ENCODE results near the gene CSMD2.
A peak's percentile ranks its signal among the peaks of the same experiment; 100 is the strongest.

CSMD2 gene

DNA sequence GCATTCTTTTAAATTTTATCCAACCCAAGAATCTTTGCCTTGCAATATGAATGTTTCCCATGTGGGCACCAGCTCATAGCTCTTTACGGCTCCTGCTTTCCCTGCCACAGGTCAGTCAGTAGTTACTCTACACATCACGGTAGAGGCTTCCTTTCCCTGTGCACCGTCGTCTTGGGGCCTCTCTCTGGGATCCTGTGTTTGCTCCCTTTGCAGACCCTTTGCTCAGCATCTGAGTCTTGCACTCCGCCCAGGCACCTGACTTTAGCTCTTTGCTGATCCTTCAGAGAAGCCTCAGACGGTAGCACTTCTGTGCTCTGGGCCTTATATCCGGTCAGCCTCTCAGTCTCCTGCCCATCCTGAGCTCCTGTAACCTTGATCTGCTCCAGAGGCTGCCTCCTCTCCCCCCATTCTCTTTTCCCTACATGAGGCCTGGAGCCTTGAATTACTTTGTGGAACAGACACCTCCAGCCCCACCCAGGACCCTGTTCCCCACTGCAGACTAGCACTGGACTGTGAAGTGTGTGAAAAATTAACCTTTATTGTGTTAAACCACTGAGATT, 484.7 kb downstream of the CSMD2 start:
- DNase-seq (ENCODE audit: low spot score) = no peak

DNA sequence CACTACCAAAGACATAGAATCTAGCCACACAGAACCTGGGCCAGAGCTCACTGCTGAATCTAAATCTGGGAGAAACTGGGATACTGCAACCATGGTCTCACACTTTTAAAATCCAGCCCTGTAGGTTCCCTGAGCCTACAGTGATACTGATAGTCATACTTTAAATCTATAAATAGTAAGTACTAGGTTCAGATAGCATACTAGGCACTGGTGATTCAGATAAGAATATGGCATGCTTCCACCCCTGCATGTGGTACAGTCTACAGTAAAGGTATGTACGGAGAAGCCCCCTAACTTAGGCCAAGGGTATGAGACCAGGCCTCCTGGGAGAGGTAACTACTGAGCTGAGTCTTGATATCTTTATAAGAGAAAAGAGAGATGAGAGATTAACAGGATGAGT, 494.5 kb downstream of the CSMD2 start:
- no peak for DNase-seq (ENCODE audit: low spot score)

DNA sequence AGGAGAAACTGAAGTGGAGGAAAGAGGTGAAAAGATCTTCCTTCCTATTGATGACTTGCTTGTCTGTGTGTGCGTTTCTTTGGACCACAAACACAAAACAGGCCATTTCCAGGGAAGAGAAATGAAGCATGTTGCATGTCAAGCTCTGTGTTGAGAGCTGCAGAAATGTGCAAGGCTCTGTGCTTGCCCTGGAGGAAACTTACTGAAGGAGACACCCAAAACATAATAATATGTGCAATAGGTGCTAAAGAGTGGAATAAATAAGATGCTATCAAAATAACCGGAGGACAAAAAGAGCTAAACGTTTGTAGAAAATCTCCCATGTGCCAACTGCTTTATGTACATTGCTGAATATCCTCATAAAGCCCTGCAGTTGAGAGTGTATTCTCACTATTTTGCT, 496.3 kb downstream of the CSMD2 start:
- no peak for DNase-seq (ENCODE audit: low spot score)

DNA sequence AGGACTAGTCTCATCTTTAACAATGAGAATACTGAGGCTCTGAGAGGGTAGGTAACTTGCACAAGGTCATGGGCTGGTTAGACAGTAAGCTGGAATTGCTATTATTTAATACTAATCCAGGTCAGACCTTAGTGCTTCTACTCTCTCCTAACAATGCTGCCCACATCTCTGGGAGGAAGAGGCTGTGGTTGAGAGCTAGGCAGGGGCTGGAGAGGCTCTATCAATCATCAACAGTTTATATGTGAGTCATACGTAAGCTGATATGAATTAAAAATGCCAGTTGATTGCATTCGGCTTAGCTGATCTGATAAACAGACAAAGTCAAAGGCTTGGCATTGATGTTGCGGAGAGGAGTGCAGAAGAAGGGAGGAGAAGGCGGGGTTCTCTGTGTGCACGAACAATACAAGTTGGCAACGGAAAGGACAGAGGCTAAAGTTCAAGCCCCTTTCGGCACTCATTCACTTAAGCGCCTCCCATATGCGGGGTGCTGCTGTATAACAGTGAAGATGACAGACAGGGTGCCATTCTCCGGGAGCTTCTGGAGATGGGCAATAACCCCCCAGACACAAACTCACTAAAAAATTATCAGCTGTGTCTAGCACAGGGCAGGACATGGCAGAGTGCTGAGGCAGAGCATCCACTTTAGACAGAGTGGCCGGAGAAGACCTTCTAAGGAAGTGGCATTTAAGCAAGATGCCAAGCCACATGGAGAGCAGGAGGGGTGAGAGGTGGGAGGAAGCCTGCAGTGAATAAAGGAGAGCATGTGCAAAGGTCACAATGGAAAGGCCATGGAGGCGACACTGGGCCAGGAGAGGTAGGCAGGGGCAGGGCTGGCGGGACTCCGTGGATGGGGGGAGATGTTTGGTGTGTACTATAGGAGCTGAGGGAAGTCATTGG, 497.4 kb downstream of the CSMD2 start:
- no peak for DNase-seq (ENCODE audit: low spot score)

DNA sequence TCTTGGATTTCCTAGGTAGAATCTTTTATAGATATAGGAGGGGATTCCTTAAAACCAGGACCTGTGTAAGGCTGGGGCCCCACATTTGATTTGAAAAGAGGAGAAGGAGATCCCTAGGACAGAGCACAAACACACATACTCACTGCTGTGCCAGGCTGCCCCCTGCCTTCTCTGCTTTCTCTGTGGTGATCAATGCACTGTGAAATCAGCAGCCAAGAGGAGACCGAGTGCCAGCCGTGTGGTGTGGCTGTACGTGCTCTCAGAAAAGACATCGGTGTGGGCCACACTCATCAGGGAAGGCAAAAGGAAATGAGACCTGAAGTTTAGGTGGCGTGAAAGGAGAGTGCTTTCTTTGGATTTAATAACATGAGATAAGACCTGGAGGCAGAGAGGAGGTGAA, 498.4 kb downstream of the CSMD2 start:
- no peak for DNase-seq (ENCODE audit: low spot score)

DNA sequence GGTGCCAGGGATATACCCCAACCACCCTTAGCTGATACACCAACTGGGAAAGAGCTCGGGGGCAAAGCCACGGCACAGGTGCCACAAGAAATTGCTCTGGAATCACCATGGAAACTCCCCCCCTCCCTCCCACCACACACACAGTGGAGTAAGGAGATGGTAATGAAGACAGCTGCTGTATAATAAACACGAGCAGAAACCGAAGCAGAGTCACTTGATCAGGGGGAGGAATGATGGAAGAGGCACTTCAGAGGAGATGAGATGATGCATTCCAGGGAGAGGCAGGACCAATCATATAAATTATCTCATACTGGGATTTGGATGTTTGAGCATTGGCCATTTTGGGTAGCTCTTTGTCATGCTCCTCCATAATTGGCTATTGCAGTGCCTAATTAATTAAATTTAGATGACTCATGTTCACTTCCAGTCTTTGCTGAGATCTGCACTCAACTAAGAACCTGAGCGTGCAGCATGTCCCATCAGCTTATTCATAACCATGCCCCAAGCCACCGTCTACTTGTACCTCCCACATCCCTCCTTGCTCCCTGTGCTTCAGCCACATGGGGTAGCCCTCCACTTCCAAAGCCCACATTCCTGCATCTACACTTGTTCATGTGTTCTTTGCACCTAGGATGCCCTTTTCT, 503.1 kb downstream of the CSMD2 start:
- no peak for DNase-seq (ENCODE audit: low spot score)

DNA sequence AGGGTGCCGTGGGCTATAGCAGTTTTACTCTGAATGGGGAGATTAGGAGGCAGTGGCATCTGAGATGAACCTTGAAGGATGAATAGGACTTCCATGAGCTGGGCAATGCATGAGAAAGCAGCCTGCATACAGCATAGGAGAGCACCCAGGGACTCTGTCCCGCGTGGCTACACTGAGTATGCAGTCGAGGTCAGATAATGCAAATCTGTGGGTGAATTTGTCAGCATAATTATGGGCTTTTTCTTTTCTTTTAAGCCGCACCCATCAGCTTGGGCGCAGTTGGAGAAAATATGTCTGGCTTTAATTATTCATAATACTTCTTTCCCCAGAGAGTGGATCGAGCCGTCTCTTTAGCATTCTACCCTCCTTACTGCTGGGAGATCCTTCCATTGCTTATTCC, 504.1 kb downstream of the CSMD2 start:
- no peak for DNase-seq (ENCODE audit: low spot score)

DNA sequence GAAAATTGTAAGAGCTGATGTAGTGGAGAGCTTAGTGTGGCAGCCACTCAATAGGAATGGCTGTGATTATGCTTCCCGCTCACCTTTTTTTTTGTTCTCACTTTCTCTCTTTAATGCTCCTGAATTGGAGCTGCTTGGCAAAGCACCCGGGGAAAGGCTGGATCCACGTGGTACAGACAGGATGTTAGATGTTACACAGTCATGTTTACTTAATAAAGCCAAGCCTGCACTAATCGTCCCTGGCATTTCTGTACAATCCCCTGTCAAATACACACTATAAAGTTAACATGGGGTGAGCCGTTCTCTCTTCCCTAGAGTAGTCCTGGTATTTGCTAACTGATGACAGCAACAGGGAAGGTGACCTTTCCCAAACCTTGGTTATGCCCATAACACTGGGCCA, 504.8 kb downstream of the CSMD2 start:
- DNase-seq (ENCODE audit: low spot score) = no peak

DNA sequence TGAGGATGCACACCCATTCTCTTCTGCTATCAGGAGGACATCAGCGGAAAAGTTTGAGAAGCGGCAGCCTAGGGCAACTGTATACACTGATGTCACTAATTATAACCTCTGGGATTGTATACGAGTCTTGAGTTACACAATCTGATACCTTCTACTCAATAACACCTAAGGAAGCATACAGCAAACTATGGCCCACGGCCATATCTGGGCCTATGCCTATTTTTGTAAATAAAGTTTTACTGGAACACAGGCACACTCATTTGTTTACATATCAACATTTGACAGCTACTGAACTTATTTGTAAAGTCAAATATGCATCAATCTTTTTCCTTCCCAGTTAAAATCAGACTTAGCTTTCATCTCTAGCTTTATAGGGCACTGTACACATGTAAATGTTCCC, 505.4 kb downstream of the CSMD2 start:
- no peak for DNase-seq (ENCODE audit: low spot score)

DNA sequence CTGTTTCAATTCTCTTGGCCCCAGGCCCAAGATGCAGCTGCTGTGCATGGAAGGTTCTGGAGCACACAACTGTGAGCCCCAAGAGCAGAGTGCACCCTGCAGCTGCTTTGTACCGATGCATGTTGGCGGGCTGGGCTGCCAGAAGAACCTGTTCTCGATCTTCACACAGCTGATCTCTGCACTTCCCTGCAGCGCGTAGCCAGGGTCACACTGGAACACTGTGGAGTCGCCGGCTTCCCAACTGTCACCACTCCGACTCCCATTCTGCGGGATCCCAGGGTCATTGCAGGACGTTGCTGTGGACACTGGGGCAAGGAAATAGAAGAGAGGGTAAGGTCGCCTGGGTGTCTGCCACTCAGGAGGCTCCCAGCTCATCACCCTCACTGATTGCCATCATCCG, 507.2 kb downstream of the CSMD2 start:
- no peak for DNase-seq (ENCODE audit: low spot score)

DNA sequence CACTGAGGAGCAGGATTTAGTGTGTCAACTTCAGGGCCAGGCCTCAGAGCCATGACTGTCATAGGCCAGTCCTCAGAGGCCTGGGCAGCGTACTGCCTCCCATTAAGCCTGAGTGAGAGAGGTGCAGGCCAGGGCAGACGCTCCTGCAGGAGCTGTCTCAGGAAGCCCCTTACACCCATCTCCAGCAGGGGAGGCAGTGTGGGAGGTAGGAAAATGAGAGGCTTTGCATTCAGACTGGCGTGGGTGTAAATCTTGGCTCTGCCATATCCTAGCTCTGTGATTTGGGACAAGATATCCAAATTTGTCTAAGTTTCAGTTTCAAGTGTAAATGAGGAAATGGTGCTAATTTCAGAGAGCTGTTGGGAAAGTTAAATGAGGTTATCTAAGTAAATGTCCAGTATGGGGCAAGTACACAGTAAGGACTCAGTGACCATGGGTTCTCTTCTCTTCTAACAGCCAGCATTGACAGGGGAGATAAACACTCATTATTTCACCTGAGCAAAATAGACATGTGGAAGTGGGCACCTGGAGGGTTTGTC, 508.5 kb downstream of the CSMD2 start:
- DNase-seq (ENCODE audit: low spot score) = no peak

DNA sequence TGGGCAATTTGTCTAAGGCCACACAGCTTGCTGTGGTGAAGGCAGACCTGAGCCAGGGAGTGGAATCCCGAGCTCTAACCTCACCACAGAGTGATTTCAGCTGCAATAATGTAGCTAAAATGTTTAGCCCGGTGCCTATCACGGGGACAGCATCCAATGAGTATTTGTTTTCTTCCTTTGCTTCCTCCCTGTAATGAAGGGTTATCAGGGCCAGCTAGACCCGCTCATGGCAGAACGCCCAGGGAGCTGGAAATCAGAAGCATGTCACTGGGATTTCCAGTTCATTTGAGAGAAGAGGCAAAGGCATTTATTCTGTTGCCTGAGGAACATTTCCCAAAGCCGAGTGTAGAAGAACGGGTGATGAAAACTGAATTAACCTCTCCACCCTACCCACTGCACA, 509.5 kb downstream of the CSMD2 start:
- no peak for DNase-seq (ENCODE audit: low spot score)

DNA sequence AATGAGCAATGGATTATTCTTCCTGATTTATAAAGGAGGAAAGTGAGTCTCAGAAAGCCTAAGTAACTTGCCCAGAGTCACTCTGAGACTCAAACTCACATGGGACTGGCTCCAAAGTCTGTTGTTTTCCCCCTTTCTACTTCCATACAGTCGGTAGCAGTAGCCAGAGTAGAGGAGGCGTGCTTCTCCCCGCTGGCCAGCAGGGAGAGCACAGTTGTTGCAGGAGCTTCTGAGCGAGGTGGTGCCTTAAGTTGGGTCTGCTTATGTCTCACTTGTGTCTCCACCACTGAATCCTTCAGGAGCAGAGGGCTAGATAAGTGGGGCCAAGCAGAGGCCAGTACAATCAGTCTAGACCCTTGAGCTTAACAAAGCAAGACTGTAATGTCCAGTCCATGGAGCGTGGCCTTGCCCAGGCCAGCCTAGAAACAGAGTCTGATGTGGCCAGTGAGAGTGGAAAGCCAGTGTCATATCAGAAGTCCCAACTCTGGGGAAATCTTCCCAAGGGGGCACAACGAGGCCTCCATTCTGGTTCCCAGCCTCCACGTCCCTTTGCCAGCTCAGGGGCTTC, 510.7 kb downstream of the CSMD2 start:
- DNase-seq (ENCODE audit: low spot score) = peak; percentile 58

DNA sequence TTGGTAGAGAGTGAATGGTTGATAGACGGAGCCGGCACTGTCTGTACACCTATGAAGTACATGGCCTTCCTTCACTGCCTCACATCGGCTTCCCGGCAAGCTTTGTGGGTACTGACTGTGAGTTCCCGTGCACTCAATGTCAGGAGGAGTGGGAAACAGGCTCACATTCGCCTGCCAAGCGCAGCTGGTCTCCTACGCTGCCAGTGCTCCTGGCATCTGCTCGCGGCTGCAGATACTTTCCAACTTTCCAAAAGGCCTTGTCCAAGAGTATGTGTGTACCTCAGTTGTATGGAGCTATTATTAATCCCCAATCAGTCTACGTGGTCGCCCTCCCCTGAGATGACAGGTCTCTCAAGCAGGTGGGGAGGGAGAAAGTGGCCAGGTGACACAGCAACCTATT, 511.8 kb downstream of the CSMD2 start:
- no peak for DNase-seq (ENCODE audit: low spot score)

DNA sequence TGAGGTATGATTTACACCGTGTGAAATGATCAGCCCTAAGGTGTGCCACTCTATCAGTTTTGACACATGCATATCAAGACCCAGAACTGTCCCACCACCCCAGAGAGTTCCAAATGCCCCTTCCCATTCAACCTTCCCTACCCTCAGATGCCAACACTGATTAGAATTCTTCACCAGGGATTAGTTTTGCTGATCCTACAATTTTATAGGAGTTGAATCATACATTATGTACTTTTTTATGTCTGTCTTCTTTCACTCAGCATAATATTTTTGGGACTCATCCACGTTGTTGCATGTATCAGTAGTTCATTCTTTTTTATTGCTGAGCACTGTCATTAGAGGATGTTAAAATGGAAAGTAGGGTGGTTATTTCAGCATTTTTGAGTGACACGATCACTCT, 514.3 kb downstream of the CSMD2 start:
- DNase-seq (ENCODE audit: low spot score) = no peak

DNA sequence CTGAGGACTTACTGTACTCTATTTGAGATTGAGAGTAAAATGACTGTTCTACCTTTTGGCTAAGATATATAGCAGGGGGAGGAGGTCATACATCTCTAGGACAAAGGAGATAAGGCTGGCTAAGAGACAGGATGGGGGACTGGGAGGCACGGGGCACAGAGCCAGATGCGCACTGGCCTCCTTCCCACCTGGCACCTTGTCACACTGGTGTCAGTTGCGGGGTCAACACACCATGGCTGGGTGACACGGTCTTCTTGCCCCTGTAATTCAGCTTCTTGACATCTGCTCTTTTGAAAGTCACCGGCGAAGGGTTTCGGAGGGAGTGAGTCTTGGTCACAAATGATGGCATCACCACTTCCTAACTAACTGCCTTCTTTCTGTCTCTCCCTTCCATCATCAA, 515.3 kb downstream of the CSMD2 start:
- DNase-seq (ENCODE audit: low spot score) = no peak

DNA sequence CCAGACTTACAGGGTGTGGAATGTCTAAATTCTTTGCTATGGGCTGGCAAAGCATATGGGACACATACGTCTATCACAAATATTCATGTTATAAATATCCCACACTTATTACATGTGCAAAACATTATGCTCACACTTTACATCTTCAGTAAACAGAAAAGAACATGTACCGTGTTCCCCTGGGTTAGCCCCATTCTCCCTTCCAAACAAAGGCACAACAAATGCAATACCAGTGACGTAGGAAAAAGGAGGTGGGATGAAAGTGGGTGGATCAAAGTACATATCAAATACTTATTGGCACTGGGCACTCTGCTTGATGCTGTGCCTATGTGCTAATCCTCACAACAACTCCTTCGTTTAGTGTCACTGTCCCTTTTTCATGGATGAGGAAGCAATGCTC, 521.8 kb downstream of the CSMD2 start:
- no peak for DNase-seq (ENCODE audit: low spot score)

DNA sequence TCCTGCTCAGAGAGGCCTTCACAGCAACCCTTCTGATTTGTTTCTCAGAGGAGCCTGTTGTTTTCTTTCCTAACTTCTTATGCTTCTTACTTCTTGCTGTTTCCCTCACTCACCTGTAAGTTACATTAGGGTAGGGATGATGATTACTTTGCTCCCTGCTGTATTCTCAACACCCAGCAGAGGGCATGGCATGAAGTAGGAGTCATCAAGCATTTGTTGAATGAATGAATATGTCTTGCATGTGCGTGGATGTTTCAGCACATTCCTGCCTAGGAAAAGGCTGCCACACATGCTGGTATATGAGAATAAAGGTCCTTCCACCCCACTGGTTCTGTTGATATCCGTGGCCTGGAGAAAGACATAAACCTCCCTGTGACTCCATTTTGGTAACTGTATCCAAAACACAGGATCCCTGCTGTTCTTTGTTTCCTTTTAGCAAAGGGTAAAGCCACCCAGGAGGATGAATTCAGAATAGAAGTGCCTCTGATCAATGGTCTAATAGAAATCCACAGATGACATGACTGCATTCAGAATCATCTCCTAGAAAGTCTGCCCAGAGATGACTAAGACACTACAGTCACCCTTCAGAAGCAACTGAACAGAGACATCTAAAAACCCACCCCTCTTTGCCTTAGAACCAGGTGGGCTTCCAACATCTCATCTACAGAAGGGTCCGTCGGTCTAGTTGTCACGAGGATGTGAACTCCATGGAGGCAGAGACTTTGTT, 523.8 kb downstream of the CSMD2 start:
- DNase-seq (ENCODE audit: low spot score) = peak; percentile 58

DNA sequence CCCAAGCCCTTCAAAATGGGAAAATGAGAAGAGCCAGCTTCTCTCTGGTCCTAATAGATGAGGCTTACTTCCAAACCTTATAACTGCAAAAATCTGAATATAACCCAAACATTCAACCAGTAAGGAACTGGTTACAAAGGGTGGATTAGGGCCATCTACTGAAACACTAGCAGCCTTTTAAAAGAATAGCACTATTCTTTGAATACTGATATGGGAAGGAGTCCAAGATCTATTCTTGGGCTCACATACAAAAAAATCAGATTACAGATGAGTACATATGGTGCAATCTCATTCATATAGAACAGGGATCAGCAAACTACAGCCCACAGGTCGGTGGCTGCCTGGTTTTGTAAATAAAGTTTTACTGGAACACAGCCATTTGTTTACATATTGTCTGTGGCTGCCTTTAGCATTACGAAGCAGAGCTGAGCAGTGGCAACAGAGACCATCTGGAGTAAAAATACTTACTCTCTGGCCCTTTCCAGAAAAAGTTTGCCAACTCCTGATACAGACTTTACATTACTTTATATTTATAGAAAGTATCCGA, 524.8 kb downstream of the CSMD2 start:
- no peak for DNase-seq (ENCODE audit: low spot score)

DNA sequence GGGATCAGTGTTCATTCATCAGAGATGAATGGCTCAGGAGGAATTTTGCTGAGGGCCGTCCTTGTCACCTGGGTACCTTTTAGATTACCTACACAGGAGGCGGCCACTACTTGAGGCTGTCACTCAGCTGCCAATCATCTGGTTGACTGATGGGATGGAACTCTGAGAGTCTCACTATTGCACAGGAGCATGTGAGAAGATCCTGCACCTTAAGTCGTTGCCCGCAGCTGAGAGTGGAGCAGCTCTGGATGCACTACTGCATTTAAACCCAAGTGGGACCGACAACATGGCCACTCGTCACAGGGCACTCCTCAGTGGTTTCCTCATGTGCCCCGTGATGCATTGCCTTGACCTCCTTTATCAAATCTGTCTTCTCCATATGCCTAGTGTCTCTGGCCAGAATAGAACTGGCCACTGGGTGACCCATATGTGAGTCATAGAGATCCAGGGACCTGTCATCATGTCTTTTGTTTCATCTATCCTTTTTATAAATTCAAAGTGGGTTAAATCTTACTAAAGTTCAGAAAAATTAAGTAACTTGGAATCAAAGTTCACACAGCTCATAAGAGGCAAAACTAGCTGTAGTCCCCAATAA, 527.1 kb downstream of the CSMD2 start:
- peak; percentile 50 for DNase-seq (ENCODE audit: low spot score)

DNA sequence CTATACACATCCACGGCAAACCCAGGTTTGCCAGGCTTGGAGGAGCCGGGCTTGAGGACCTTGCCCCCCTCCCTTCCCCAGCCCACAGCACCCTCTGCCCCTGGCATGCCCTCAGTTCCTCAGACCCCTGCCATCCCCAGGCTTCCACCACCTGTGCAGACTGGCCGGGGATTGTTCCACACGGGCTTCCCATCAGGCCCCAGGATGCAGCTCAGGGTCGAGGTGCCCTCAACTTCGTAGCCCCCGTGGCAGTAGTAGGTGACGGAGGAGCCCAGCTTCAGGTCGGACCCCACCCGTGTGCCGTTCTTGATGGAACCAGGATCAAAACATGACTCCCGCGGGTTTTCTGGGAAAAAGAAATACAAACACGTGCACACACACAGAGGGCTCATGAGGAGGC, 528.8 kb downstream of the CSMD2 start:
- no peak for DNase-seq (ENCODE audit: low spot score)
